Ovary (tissue), 9 donors: ENCODE measurements around the gene DOK3. TPM values are rescaled to one million over a fixed set of nuclear protein-coding genes. Genes with fewer than 3 reads are reported as not detected.

ENCODE experiments used
- DNase-seq, 5 donors: peaks; one replicate each; pipeline ENCODE4 v3.0.0-alpha.2; 2019 to 2020
- H3K27ac ChIP-seq, 2 donors: fragments of 200-600 bp; one replicate each; pipeline versions ENCODE4 v1.5.1 to v1.8.0; 2019 to 2022
- H3K27me3 ChIP-seq: fragments of 200-600 bp; one replicate; pipeline ENCODE4 v1.8.0; 2022
- H3K36me3 ChIP-seq: fragments of 200-600 bp; sonication (generic); one replicate; pipeline ENCODE4 v1.5.1; 2019
- H3K4me1 ChIP-seq: one replicate; pipeline ENCODE4 v1.8.1; 2013; ENCODE audit warnings: mild to moderate bottlenecking, moderate library complexity; ENCODE audit not compliant: insufficient read depth
- H3K4me3 ChIP-seq: fragments of 200-600 bp; sonication (generic); one replicate; pipeline ENCODE4 v1.5.1; 2017
- H3K9me3 ChIP-seq, 2 donors: fragments of 200-600 bp in 1 of 2; sonication (generic) in 1 of 2; one replicate each; pipeline versions ENCODE4 v1.5.1 to v1.8.1; 2013 to 2019; ENCODE audit warnings: mild to moderate bottlenecking in 1 of 2, moderate library complexity in 1 of 2
- EP300 ChIP-seq: sonication (generic); formaldehyde crosslinking; IDR thresholded peaks from one replicate; pipeline ENCODE4 v1.6.1; 2017; ENCODE audit warnings: antibody characterized with exemption
- POLR2A ChIP-seq: fragments of 450-650 bp; IDR thresholded peaks from one replicate; pipeline ENCODE4 v1.6.1; 2017; ENCODE audit warnings: antibody characterized with exemption, mild to moderate bottlenecking, moderate library complexity
- WGBS, 3 donors: extraction: QIAGEN DNeasy Blood & Tissue Kit in 1 of 3; methylation state at CpG; one replicate each; pipeline versions ENCODE4 v1.1.5 to v1.1.7; 2013 to 2017; 5-methylcytosine and 5-hydroxymethylcytosine counted together
- intact Hi-C, 4 donors: fragments of 100-400 bp; cut with DNase I; formaldehyde crosslinking; loops; one replicate each; pipeline versions ENCODE4 v1.11.0 to v1.15.1; 2022 to 2023
- polyA plus RNA-seq, 2 donors: library from polyadenylated mRNA; stranded (reverse); fragments of 200-250 nt in 1 of 2; fragments of 350-450 nt in 1 of 2; fragmentation: Illumina TruSeq in 1 of 2; extraction: RNeasy Lipid Tissue Mini Kit (QIAGEN cat#74804) in 1 of 2; gene quantifications; one replicate each; pipeline ENCODE4 v1.2.3, GENCODE V29; 2013 to 2014
- total RNA-seq, 7 donors: library from RNA; depleted of rRNA in 2 of 7; stranded (reverse); fragments of >200 nt in 2 of 7; fragmentation: NEBNext Ultra II Directional in 3 of 7; extraction: Animal tissue kit (Norgen Biotek cat#: 25700) in 3 of 7; gene quantifications; one replicate each; pipeline versions ENCODE4 v1.1.0 to v1.2.4, GENCODE V29; 2016 to 2023
- TF ChIP-seq, protein P1 (sequence below), 3 donors: fragments of 450-650 bp in 2 of 3; fragments of 200-600 bp in 1 of 3; IDR thresholded peaks; one replicate each; pipeline versions ENCODE4 v1.5.1 to v1.8.0; 2016 to 2022; ENCODE audit warnings: antibody characterized with exemption in 3 of 3, mild to moderate bottlenecking in 1 of 3
- donor health status: DM: no; HTN: no; CAD: no; lungs with moderate emphysema.
- donor health status: DM: no; HTN: no; CAD: no.
- donor health status: Bipolar disorder and iron deficiency.
- donor health status: DM: yes; HTN: yes; CAD: no.
- donor health status: DM: no; HTN: no; CAD: no.
- donor health status: DM: yes; HTN: yes; CAD: no.

The DOK3 gene
- total and polyA plus RNA-seq, 9 donors, result 1.3 to 7.2 (median 2.5) TPM

DNA sequence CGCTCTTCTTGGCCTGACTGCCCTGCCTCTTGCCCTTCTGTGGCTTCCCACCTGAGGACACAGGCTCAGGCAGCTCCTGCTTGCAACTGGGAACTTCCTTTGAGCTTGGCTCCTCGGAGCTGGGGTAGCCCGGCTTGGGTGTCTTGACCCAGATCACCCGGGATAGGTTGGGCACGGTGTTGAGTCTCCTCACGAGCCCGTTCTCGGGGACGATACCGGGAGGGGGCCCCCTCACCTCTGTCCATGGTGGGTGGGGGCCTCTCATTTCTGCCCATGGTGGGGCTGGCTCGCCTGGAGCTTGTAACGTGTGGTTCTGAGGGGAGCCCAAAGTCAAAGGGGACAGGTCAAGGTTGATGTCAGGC lies 14.9 kb upstream of the DOK3 start:
- Histone ChIP-seq H3K4me1 (no peaks in the 10 kb centered on the region), H3K4me3 (no peak overlapping the region), H3K27ac (no peak overlapping the region), H3K36me3 (no peaks in the 10 kb centered on the region), H3K27me3 (no peaks in the 10 kb centered on the region), H3K9me3 (no peaks in the 10 kb centered on the region)
- no peak for DNase-seq
- WGBS, 3 donors, result 82 to 85% (median 84%) methylated on average over 12 of the region's 12 CpGs
- TF ChIP-seq, protein P1, sequence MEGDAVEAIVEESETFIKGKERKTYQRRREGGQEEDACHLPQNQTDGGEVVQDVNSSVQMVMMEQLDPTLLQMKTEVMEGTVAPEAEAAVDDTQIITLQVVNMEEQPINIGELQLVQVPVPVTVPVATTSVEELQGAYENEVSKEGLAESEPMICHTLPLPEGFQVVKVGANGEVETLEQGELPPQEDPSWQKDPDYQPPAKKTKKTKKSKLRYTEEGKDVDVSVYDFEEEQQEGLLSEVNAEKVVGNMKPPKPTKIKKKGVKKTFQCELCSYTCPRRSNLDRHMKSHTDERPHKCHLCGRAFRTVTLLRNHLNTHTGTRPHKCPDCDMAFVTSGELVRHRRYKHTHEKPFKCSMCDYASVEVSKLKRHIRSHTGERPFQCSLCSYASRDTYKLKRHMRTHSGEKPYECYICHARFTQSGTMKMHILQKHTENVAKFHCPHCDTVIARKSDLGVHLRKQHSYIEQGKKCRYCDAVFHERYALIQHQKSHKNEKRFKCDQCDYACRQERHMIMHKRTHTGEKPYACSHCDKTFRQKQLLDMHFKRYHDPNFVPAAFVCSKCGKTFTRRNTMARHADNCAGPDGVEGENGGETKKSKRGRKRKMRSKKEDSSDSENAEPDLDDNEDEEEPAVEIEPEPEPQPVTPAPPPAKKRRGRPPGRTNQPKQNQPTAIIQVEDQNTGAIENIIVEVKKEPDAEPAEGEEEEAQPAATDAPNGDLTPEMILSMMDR (IDR thresholded peaks at IDR 0.05), result no peak
- TF ChIP-seq EP300 (no peak), POLR2A (no peak)
- intact Hi-C loops, result no loop called here

DNA sequence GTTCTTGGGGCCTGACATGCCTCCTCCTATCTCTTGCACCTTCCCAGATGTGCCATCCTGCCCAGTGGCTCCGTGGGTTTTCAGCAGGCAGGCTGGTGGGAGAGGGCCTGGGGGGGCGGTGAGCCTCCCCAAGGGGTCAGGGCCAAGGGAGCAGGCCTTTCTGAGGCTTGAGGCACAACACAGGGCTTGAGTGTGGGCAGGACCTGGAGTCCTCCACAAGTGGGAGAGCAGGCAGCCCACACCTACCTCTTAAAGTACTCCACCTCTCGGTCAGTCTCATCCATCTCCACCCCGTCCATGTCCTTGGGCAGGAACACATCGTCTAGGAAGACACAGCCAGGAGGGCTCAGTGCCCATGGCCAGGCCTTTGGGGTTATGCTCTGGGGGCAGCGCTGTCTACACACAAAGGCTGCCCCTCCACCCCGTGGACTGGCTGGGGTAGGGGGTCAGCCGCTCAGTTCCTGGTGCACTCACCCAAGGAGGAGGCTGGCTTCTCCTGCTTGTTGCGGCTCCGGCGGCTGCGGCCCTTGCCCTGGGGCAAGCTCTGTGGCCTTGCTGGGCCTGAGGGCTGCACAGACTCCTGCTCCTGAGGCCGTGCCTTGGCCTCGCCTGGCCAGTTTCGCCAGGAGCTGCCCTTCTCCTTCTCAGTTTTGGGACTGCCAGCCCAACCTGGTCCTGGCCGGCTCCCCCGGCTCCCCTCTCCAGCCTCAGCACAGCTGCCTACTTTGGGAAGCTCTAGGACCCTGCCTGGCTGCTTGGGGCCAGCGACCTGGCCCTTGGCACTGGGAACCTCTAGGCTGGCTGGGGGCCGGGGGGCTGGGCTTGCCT lies 14.3 kb upstream of the DOK3 start:
- 83 to 89% (median 87%) methylated on average over 17 to 19 of the region's 19 CpGs for WGBS, 3 donors
- no peak overlapping the region for H3K27ac ChIP-seq

DNA sequence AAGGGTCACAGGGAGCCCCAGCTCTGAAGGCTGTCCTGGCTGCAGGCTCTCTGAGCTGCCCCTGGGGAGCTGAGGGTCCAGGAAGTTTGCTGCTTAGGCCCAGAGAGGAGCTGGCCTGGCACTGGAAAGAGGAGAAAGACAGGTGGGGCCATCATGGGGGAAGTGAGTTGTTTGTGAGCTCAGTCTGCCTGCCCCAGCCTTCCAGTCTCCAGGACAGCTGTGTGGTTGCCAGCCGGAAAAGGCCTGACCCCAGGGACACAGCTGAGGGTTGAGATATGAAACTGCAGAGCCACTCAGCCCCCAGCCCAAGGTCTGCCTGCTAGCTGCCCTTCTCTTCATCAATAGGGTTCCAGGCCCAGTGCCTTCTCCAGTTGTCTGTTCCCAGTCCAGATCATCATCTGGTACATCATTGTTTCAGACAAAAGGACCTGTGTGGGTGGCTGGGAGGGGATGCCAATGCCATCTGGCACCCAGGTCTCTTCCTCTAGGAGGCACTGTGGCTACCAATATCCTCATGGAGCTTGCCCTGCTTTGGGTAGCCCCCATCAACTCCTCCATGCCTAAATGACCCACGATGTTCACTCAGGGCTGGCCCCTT lies 11.4 kb upstream of the DOK3 start:
- no peak for TF ChIP-seq EP300
- TF ChIP-seq, protein P1 (IDR thresholded peaks at IDR 0.05), result no peak
- TF ChIP-seq POLR2A, result no peak
- Histone ChIP-seq H3K4me3 (no peak overlapping the region), H3K27me3 (no peaks in the 10 kb centered on the region), H3K9me3 (no peaks in the 10 kb centered on the region), H3K36me3 (no peaks in the 10 kb centered on the region), H3K27ac (no peak overlapping the region), H3K4me1 (peaks cover 3% of the 10 kb centered on the region)
- 65 to 75% (median 75%) methylated on average over 2 of the region's 2 CpGs for WGBS, 3 donors
- no peak for DNase-seq
- intact Hi-C loops, result no loop called here

More for the DNA sequence above, 14.3 kb upstream of the DOK3 start:
- Histone ChIP-seq H3K36me3 (no peaks in the 10 kb centered on the region), H3K9me3 (no peaks in the 10 kb centered on the region), H3K4me1 (no peaks in the 10 kb centered on the region), H3K4me3 (no peak overlapping the region), H3K27me3 (no peaks in the 10 kb centered on the region)
- intact Hi-C loops, result no loop called here
- TF ChIP-seq POLR2A (no peak), EP300 (no peak)
- TF ChIP-seq, protein P1 (IDR thresholded peaks at IDR 0.05), result no peak
- peak in 1 of 5 donors; percentile 6 for DNase-seq

DNA sequence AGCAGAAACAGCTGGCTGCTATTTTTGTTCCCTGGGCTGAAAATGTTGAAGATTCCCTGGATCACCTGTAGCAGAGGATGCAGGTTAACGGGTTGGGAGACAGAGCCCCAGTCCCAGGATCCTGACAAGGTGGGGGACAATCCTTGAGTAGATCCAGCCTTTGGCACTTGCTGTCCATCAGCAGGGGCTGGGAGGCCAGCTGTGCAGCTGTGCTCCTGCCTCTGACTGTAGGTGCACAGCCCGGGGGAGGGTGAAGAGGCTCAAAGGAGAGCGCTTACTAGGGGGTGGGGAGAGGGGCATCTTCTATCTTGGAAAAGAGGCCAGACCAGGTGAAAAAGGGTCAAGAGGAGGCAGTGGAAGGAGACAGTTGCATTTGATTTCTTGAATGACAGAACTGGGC lies 10.6 kb upstream of the DOK3 start:
- TF ChIP-seq, protein P1 (IDR thresholded peaks at IDR 0.05), result no peak
- no peak for TF ChIP-seq POLR2A
- no peak overlapping the region for H3K27ac ChIP-seq
- 77 to 82% (median 82%) methylated on average over 3 of the region's 3 CpGs for WGBS, 3 donors
- no peaks in the 10 kb centered on the region for H3K27me3 ChIP-seq
- DNase-seq, result peak in 1 of 5 donors; percentile 3
- no peaks in the 10 kb centered on the region for H3K36me3 ChIP-seq
- intact Hi-C loops, result no loop called here
- H3K4me1 ChIP-seq, result peaks cover 5% of the 10 kb centered on the region
- no peaks in the 10 kb centered on the region for H3K9me3 ChIP-seq
- no peak overlapping the region for H3K4me3 ChIP-seq
